ENCODE results near the gene THBS1.

Gene THBS1

DNA sequence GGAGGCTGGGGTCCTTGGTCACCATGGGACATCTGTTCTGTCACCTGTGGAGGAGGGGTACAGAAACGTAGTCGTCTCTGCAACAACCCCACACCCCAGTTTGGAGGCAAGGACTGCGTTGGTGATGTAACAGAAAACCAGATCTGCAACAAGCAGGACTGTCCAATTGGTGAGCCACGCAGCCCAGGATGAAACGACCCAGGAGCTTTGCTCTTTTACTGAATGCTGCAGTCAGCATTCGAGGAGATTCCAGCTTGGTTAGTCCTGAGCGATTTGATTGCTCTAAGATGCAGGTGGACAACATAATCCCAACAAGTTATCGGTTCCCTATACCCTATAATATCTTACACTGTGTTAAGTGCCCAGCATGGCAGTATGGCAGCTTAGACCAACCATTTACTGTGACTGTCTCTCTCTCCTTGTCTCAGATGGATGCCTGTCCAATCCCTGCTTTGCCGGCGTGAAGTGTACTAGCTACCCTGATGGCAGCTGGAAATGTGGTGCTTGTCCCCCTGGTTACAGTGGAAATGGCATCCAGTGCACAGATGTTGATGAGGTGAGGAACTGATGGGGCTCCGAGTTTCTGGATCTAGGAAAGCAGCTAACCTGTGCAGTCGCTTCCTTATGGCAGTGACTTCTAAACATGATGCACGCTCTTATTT, 7.8 kb downstream of the THBS1 start:
- no peak for DNase-seq (ENCODE audit: low read depth in 2 of 2, low spot score in 1 of 2)

DNA sequence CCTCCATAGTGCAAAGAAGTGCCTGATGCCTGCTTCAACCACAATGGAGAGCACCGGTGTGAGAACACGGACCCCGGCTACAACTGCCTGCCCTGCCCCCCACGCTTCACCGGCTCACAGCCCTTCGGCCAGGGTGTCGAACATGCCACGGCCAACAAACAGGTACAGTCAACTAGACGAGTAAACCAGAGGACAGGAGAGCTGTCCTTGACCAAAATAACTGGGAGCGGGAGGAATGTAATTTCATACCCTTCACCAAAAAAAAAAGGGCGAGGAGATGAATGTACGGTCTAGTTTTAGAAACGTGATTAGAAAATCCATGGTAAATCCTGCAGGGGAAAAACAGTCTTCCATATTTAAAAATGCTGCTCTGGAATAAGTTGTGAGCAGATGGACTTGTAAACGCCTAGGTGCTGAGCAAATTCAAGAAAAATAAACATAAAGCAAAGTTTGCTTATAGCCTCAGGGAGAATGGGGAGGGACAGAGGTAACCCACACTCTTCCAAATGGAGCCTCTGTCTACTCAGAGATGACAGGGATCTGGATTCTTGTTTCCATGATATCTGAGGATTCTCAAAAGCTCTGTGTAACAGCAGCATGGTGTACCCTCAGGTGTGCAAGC, 8.4 kb downstream of the THBS1 start:
- DNase-seq (ENCODE audit: low read depth in 2 of 2, low spot score in 1 of 2) = no peak

DNA sequence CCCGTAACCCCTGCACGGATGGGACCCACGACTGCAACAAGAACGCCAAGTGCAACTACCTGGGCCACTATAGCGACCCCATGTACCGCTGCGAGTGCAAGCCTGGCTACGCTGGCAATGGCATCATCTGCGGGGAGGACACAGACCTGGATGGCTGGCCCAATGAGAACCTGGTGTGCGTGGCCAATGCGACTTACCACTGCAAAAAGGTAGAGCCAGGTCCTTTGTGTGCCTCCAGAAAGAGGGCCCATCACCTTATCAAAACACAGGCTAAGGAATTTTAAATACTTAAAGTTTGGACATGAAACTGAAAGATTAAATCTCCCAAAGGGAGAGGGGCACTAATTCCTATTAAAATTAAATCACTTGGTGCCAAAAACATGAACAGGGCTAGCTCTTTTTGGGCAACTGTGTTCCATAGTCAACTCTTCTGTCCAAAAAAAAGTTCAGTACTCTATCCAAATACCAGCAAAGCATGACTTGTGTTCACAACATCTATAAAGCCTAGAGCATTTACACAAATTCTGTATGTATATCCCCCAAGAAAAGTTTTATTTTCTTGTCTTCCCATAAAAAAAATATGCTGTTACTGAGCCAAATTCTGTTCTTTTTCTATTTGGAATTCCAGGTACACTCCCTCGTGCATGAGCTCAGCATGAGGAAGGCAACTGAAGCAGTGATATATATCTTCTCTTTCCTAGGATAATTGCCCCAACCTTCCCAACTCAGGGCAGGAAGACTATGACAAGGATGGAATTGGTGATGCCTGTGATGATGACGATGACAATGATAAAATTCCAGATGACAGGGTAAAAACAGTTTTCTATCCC, 9.2 kb downstream of the THBS1 start:
- DNase-seq (ENCODE audit: low read depth in 2 of 2, low spot score in 1 of 2) = no peak

DNA sequence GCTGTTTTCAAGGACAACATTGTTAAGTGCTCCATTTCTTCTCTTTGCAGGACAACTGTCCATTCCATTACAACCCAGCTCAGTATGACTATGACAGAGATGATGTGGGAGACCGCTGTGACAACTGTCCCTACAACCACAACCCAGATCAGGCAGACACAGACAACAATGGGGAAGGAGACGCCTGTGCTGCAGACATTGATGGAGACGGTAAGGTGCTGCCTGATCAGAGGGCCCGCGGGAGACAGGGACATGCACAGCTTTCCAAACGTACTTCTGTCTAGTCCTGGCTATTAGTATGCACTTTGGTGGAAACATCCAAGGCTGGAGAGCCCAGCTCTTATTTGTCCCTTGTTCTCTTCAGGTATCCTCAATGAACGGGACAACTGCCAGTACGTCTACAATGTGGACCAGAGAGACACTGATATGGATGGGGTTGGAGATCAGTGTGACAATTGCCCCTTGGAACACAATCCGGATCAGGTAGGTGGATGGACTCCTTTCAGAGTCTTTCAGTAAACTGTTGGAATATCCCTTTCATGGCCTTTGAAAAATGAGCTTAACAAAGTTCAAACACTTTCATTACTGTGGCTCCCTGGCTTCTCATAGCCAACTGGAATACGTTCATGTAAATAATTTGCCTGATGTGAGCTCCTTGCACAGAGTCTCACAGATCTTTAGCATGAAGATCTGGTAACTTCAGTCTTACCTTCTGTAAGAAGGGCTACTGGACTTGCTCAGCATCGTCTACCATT, 10.4 kb downstream of the THBS1 start:
- DNase-seq (ENCODE audit: low read depth in 2 of 2, low spot score in 1 of 2) = no peak

DNA sequence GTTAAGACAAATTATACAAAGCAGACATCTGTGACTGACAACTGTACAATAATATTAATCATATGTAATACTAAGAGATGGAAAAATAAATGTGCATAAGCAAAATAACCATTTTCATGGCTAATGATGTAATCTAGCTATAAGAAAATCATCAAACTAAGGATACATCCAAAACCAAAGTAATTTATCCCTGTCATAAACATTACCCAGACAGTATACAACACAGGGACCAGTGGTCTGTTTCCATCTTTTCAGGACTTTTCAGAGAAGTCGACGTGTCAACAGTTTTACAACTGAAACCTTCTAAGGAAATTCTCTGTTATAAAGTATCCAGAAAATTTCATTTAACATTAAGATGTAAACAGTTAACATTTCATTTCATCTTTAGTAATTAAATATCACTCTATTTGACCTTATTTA, 11.0 kb downstream of the THBS1 start:
- no peak for DNase-seq (ENCODE audit: low read depth in 2 of 2, low spot score in 1 of 2)

DNA sequence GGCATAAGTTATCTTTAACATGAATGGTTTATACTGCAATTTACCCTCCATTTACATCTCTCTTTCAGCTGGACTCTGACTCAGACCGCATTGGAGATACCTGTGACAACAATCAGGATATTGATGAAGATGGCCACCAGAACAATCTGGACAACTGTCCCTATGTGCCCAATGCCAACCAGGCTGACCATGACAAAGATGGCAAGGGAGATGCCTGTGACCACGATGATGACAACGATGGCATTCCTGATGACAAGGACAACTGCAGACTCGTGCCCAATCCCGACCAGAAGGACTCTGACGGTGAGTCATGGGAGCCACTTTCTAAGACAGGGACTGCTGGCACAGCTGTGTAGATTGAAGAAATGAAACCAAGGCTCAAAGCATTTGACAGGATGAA, 11.6 kb downstream of the THBS1 start:
- no peak for DNase-seq (ENCODE audit: low read depth in 2 of 2, low spot score in 1 of 2)

DNA sequence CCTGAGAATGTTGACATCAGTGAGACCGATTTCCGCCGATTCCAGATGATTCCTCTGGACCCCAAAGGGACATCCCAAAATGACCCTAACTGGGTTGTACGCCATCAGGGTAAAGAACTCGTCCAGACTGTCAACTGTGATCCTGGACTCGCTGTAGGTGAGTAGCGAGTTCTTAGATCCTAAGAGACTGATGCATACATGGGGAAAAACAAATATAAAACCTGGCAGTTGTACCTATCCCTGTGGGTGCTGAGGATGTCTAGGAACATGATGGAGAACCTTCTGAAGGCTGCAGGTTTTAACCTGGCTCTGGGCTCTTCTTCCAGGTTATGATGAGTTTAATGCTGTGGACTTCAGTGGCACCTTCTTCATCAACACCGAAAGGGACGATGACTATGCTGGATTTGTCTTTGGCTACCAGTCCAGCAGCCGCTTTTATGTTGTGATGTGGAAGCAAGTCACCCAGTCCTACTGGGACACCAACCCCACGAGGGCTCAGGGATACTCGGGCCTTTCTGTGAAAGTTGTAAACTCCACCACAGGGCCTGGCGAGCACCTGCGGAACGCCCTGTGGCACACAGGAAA, 12.3 kb downstream of the THBS1 start:
- no peak for DNase-seq (ENCODE audit: low read depth in 2 of 2, low spot score in 1 of 2)

DNA sequence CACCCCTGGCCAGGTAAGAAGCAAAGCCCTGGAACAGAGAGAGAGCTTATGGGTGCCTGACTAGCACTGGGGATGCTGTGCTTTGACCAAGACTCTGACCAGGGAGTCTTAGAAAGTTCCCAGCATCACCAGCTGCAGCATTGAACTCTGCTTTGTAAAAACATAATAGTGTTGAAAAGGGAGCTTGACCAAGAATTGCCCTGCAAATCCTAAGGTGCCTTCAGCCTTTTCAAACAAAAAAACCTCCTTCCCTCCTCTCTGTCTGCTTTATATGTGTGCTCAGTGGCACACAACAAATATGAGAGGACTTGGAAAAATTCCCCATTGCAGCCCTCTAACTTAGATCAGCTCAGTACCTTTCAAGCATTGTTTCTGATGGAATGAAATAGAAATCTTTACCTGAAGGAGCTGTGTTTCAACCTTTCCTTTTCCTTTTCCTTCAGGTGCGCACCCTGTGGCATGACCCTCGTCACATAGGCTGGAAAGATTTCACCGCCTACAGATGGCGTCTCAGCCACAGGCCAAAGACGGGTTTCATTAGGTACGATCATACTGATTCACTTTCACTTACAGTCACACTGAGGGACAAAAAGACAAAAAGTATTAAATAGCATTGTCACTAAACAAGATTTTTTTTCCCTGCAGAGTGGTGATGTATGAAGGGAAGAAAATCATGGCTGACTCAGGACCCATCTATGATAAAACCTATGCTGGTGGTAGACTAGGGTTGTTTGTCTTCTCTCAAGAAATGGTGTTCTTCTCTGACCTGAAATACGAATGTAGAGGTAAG, 13.0 kb downstream of the THBS1 start:
- DNase-seq (ENCODE audit: low read depth in 2 of 2, low spot score in 1 of 2) = no peak

DNA sequence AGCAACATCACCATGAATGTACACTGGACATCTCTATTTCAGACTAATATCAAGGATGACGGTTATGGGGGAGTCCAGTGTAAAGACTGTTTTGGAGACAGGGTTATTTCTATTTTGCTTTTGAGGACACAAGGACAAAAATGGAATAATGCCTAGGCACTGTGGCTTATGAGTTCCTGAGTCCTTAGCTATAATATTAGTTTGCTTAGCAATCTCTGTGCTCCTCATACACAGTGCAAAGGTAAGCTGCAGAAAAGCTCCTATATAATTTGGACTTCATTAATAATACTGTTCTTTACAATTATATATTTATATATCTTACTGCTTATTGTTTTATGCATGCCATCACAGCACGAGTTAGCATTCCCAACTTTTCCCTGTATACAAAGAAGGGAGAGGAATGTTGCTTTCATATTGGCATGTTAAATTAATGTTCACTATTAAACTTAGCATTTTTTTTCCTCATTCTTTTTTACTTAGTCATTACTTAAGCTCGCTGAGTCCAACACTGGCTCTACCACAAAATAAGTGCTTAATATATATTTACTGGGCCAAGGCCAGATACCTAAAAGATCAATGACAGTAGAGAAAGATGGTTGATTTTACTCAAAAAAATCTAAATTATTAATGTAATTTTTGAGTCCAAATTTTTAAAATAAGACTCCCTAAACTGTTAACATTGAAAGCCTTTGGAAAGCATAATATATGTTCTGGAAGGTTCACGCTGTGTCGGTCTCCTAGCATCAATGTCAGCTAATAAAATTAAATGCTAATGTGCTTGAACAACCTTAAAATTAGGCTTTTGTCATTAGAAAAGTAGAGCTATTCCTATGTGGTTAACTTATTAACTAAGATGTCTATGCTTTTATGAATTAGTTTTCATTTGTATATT, 13.8 kb downstream of the THBS1 start:
- no peak for DNase-seq (ENCODE audit: low read depth in 2 of 2, low spot score in 1 of 2)

DNA sequence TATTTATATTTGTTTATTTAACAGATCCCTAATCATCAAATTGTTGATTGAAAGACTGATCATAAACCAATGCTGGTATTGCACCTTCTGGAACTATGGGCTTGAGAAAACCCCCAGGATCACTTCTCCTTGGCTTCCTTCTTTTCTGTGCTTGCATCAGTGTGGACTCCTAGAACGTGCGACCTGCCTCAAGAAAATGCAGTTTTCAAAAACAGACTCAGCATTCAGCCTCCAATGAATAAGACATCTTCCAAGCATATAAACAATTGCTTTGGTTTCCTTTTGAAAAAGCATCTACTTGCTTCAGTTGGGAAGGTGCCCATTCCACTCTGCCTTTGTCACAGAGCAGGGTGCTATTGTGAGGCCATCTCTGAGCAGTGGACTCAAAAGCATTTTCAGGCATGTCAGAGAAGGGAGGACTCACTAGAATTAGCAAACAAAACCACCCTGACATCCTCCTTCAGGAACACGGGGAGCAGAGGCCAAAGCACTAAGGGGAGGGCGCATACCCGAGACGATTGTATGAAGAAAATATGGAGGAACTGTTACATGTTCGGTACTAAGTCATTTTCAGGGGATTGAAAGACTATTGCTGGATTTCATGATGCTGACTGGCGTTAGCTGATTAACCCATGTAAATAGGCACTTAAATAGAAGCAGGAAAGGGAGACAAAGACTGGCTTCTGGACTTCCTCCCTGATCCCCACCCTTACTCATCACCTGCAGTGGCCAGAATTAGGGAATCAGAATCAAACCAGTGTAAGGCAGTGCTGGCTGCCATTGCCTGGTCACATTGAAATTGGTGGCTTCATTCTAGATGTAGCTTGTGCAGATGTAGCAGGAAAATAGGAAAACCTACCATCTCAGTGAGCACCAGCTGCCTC, 14.7 kb downstream of the THBS1 start:
- DNase-seq (ENCODE audit: low read depth in 2 of 2, low spot score in 1 of 2) = no peak

DNA sequence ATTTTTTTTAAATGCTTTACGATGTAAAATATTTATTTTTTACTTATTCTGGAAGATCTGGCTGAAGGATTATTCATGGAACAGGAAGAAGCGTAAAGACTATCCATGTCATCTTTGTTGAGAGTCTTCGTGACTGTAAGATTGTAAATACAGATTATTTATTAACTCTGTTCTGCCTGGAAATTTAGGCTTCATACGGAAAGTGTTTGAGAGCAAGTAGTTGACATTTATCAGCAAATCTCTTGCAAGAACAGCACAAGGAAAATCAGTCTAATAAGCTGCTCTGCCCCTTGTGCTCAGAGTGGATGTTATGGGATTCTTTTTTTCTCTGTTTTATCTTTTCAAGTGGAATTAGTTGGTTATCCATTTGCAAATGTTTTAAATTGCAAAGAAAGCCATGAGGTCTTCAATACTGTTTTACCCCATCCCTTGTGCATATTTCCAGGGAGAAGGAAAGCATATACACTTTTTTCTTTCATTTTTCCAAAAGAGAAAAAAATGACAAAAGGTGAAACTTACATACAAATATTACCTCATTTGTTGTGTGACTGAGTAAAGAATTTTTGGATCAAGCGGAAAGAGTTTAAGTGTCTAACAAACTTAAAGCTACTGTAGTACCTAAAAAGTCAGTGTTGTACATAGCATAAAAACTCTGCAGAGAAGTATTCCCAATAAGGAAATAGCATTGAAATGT, 15.6 kb downstream of the THBS1 start:
- DNase-seq (ENCODE audit: low read depth in 2 of 2, low spot score in 1 of 2) = no peak

DNA sequence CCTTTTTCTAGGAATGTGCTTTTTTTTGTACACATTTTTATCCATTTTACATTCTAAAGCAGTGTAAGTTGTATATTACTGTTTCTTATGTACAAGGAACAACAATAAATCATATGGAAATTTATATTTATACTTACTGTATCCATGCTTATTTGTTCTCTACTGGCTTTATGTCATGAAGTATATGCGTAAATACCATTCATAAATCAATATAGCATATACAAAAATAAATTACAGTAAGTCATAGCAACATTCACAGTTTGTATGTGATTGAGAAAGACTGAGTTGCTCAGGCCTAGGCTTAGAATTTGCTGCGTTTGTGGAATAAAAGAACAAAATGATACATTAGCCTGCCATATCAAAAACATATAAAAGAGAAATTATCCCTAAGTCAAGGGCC, 16.5 kb downstream of the THBS1 start:
- DNase-seq (ENCODE audit: low read depth in 2 of 2, low spot score in 1 of 2) = no peak

DNA sequence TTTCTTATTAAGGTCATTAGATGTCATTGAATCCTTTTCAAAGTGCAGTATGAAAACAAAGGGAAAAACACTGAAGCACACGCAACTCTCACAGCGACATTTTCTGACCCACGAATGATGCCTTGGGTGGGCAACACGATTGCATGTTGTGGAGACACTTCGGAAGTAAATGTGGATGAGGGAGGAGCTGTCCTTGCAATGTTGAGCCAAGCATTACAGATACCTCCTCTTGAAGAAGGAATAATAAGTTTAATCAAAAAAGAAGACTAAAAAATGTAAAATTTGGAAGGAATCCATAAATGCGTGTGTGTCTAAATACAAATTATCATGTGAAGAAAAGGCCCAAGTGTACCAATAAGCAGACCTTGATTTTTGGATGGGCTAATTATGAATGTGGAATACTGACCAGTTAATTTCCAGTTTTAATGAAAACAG, 16.9 kb downstream of the THBS1 start:
- DNase-seq (ENCODE audit: low read depth in 2 of 2, low spot score in 1 of 2) = no peak

DNA sequence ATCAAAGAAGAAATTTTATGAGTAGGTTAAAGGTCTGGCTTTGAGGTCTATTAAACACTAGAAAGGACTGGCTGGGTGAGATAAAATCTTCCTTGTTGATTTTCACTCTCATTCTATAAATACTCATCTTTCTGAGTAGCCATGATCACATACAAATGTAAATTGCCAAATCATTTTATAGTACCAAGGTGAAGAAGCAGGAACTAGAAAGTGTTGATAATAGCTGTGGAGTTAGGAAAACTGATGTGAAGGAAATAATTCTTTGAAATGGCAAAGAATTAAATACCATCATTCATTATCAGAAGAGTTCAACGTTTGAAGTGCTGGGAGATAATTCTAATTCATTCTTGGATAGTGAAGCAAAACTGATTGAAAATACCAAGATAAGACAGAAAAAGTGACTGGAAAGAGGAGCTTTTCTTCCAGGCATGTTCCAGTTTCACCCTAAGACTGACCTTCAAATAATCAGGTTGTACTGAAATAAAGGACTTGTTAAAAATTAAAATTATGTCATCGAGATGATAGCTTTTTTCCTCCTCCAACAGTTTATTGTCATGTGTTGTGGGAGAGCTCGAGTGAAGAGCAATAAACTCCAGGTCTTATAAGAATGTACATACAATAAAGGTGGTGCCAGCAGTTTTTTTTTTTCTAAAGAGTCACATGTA, 17.4 kb downstream of the THBS1 start:
- DNase-seq (ENCODE audit: low read depth in 2 of 2, low spot score in 1 of 2) = no peak

DNA sequence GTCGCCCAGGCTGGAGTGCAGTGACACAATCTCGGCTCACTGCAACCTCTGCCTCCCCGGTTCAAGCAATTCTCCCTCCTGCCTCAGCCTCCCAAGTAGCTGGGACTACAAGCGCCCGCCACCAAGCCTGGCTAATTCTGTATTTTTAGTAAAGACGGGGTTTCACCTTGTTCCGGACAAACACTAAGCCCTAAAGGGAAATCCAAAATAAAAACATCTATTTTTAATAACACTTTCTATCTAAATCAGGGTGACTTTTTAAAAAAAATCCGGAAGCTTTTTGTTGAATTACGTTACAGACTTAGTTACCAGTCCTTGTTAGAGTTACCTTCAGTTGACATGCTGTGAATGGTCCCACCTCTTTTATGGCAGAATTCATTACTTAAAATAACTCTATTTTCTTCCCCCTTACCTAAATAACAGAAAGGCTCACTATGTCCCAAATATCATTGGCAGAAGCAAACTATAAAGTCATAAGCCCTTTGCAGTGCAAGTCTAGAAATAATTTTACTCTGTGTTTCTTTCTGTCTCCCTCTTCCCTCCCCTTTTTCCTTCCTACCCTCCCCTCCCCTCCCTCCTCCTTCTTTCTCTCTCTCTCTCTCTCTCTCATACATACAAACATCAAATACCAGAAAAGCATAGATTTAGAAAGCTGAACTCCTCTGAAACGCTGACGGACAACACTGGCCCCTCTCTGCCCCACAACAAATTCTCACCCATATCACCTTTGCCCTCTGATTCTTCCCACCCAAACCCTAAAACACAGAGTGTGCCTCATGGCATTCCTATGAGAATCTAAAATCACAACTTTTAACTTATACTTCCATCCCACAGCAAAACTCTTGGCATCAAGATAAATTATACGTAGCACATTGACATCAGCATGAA, 18.3 kb downstream of the THBS1 start:
- DNase-seq (ENCODE audit: low read depth in 2 of 2, low spot score in 1 of 2) = no peak

DNA sequence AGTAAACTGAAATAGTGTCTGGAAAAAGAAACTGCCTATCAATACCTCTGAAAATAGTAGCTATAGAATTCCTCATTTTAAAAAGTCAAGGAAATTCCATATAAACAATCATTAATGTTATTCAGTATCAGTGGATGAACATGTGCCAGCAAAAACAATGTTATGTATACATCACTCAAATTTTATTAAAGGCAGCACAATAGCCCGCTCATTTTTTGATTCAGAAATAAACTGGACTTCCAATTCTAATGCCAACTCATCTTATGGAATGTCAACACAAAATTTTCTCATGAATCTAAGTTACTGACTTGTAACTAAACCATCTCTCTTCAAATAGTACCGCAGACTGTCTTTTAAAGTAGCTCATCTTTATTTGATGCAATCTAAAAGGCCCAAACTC, 19.0 kb downstream of the THBS1 start:
- DNase-seq (ENCODE audit: low read depth in 2 of 2, low spot score in 1 of 2) = no peak

All from stimulated activated CD8-positive, alpha-beta memory T cell treated with anti-CD3 and anti-CD28 coated beads, Interleukin-4, amount 100 ng/mL, for 1 hour (primary cell).